ENCODE measurements around the gene BRD4. TPM values are rescaled to one million over a fixed set of nuclear protein-coding genes. Genes with fewer than 3 reads are reported as not detected.

BRD4 gene
- total RNA-seq, 1 donor from 2014 or later, result 104 TPM

DNA sequence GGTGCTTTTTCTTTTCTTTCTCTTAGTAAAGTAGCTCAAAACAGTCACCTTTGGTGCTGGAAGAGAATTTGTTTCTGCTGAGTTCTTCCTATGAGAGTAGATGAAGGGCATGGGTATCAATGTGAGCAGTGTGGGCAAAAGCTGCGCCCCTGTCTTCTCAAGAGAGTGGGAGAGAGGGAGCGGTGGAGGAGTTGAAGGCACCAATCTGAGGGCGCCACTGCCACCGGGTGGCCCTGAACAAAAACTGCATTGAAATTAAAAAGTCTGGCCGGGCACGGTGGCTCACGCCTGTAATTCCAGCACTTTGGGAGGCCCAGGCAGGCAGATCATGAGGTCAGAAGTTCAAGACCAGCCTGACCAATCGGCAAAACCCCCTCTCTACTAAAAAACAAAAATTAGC is 71.4 kb downstream of the BRD4 start:
- no peak overlapping the region for H3K4me3 ChIP-seq
- H3K4me1 ChIP-seq, result peaks cover 24% of the 10 kb centered on the region
- TF ChIP-seq, protein P1, sequence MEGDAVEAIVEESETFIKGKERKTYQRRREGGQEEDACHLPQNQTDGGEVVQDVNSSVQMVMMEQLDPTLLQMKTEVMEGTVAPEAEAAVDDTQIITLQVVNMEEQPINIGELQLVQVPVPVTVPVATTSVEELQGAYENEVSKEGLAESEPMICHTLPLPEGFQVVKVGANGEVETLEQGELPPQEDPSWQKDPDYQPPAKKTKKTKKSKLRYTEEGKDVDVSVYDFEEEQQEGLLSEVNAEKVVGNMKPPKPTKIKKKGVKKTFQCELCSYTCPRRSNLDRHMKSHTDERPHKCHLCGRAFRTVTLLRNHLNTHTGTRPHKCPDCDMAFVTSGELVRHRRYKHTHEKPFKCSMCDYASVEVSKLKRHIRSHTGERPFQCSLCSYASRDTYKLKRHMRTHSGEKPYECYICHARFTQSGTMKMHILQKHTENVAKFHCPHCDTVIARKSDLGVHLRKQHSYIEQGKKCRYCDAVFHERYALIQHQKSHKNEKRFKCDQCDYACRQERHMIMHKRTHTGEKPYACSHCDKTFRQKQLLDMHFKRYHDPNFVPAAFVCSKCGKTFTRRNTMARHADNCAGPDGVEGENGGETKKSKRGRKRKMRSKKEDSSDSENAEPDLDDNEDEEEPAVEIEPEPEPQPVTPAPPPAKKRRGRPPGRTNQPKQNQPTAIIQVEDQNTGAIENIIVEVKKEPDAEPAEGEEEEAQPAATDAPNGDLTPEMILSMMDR (IDR thresholded peaks at IDR 0.05), result no peak
- H3K27ac ChIP-seq, result no peak overlapping the region
- intact Hi-C loops (cut with DNase I), result no loop called here
- DNase-seq (no peak), ATAC-seq (no peak)
- peaks cover 98% of the 10 kb centered on the region for H3K36me3 ChIP-seq
- no peaks in the 10 kb centered on the region for H3K27me3 ChIP-seq (ENCODE audit: low read depth)
- no peaks in the 10 kb centered on the region for H3K9me3 ChIP-seq

- TF ChIP-seq, protein P1 (IDR thresholded peaks at IDR 0.05), result no peak
These were observed 72.4 kb downstream of the BRD4 start for GRCh38 chr19:15259907-15260306.

GRCh38 chr19:15257782-15258181 is 74.6 kb downstream of the BRD4 start:
- H3K9me3 ChIP-seq, result no peaks in the 10 kb centered on the region
- intact Hi-C loops (cut with DNase I), result no loop called here
- H3K27me3 ChIP-seq (ENCODE audit: low read depth), result no peaks in the 10 kb centered on the region
- TF ChIP-seq, protein P1 (IDR thresholded peaks at IDR 0.05), result no peak
- DNase-seq (no peak), ATAC-seq (no peak)
- H3K4me3 ChIP-seq, result no peak overlapping the region
- H3K27ac ChIP-seq, result no peak overlapping the region
- H3K36me3 ChIP-seq, result peaks cover 100% of the 10 kb centered on the region
- peaks cover 8% of the 10 kb centered on the region for H3K4me1 ChIP-seq

More at GRCh38 chr19:15259907-15260306, 72.4 kb downstream of the BRD4 start:
- no peak for DNase-seq
- Histone ChIP-seq H3K36me3 (peaks cover 100% of the 10 kb centered on the region), H3K27ac (no peak overlapping the region), H3K9me3 (no peaks in the 10 kb centered on the region), H3K27me3 (ENCODE audit: low read depth) (no peaks in the 10 kb centered on the region), H3K4me3 (no peak overlapping the region), H3K4me1 (peaks cover 14% of the 10 kb centered on the region)
- ATAC-seq, result no peak
- intact Hi-C loops (cut with DNase I), result no loop called here

- intact Hi-C loops (cut with DNase I), result no loop called here
- Histone ChIP-seq H3K36me3 (peaks cover 100% of the 10 kb centered on the region), H3K4me3 (no peak overlapping the region), H3K27ac (no peak overlapping the region), H3K27me3 (ENCODE audit: low read depth) (no peaks in the 10 kb centered on the region), H3K4me1 (peaks cover 17% of the 10 kb centered on the region), H3K9me3 (no peaks in the 10 kb centered on the region)
- DNase-seq, result no peak
- ATAC-seq, result no peak
- TF ChIP-seq, protein P1 (IDR thresholded peaks at IDR 0.05), result no peak
These were observed 75.5 kb downstream of the BRD4 start for GRCh38 chr19:15256708-15257331.

- H3K9me3 ChIP-seq, result no peaks in the 10 kb centered on the region
- peaks cover 92% of the 10 kb centered on the region for H3K36me3 ChIP-seq
- no peak overlapping the region for H3K4me3 ChIP-seq
- no peaks in the 10 kb centered on the region for H3K27me3 ChIP-seq (ENCODE audit: low read depth)
- no peak for DNase-seq
- H3K4me1 ChIP-seq, result peaks cover 30% of the 10 kb centered on the region
- TF ChIP-seq, protein P1 (IDR thresholded peaks at IDR 0.05), result no peak
- intact Hi-C loops (cut with DNase I), result no loop called here
- no peak overlapping the region for H3K27ac ChIP-seq
- ATAC-seq, result no peak
These were observed 76.9 kb downstream of the BRD4 start for GRCh38 chr19:15255359-15255990.

Data from lower lobe of right lung (tissue), 2 donors.